ENCODE data around the gene DHX38.
A peak's percentile ranks its signal among the peaks of the same experiment; 100 is the strongest.
"Not testable (repeated sequence)": the region's sequence is repeated elsewhere in the genome, so short reads cannot be mapped to it uniquely, and the experiment has no call there.

Gene DHX38

GRCh38 chr16:72055911-72056310, 37.7 kb upstream of the DHX38 start:
- TF ChIP-seq, protein P1, sequence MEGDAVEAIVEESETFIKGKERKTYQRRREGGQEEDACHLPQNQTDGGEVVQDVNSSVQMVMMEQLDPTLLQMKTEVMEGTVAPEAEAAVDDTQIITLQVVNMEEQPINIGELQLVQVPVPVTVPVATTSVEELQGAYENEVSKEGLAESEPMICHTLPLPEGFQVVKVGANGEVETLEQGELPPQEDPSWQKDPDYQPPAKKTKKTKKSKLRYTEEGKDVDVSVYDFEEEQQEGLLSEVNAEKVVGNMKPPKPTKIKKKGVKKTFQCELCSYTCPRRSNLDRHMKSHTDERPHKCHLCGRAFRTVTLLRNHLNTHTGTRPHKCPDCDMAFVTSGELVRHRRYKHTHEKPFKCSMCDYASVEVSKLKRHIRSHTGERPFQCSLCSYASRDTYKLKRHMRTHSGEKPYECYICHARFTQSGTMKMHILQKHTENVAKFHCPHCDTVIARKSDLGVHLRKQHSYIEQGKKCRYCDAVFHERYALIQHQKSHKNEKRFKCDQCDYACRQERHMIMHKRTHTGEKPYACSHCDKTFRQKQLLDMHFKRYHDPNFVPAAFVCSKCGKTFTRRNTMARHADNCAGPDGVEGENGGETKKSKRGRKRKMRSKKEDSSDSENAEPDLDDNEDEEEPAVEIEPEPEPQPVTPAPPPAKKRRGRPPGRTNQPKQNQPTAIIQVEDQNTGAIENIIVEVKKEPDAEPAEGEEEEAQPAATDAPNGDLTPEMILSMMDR (conservative IDR thresholded peaks at IDR 0.05; ENCODE audit: control insufficient read depth, insufficient read depth, low read depth, low read length): no peak
- H3K4me3 ChIP-seq (ENCODE audit: control insufficient read depth, low read depth, low read length): no peak overlapping the region
- DNase-seq (ENCODE audit: low read depth): no peak

DNA sequence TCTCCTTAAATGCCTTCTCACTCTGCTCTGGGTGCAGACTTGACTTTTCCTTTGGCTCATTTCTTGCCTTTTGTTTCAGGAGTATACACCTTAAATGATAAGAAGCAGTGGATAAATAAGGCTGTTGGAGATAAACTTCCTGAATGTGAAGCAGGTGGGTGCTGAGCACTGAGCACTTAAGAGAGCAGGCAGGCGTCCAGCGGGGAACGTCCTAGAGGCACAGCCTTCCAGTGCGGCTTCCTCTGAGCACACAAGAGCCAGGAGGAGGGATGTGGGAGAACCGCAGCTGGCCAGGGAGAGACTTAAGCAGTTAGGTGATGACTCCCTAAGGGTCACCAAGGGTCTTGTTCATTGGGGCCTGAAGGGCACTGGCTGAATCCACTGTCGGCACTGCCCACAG, 36.3 kb upstream of the DHX38 start:
- H3K4me3 ChIP-seq (ENCODE audit: control insufficient read depth, low read depth, low read length); DNase-seq (ENCODE audit: low read depth): not testable (repeated sequence)

DNA sequence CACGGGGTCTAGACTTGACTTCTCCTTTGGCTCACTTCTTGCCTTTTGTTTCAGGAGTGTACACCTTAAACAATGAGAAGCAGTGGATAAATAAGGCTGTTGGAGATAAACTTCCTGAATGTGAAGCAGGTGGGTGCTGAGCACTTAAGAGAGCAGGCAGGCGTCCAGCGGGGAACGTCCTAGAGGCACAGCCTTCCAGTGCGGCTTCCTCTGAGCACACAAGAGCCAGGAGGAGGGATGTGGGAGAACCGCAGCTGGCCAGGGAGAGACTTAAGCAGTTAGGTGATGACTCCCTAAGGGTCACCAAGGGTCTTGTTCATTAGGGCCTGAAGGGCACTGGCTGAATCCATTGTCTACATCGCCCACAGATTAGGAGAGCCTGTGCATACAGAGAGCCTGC, 34.6 kb upstream of the DHX38 start:
- DNase-seq (ENCODE audit: low read depth); H3K4me3 ChIP-seq (ENCODE audit: control insufficient read depth, low read depth, low read length): not testable (repeated sequence)

DNA sequence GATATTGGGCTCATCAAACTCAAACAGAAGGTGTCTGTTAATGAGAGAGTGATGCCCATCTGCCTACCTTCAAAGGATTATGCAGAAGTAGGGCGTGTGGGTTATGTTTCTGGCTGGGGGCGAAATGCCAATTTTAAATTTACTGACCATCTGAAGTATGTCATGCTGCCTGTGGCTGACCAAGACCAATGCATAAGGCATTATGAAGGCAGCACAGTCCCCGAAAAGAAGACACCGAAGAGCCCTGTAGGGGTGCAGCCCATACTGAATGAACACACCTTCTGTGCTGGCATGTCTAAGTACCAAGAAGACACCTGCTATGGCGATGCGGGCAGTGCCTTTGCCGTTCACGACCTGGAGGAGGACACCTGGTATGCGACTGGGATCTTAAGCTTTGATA, 33.2 kb upstream of the DHX38 start:
- no peak overlapping the region for H3K4me3 ChIP-seq (ENCODE audit: control insufficient read depth, low read depth, low read length)
- no peak for DNase-seq (ENCODE audit: low read depth)
- TF ChIP-seq, protein P1 (conservative IDR thresholded peaks at IDR 0.05; ENCODE audit: control insufficient read depth, insufficient read depth, low read depth, low read length): no peak

- DNase-seq (ENCODE audit: low read depth): no peak
- H3K4me3 ChIP-seq (ENCODE audit: control insufficient read depth, low read depth, low read length): no peak overlapping the region
- TF ChIP-seq, protein P1 (conservative IDR thresholded peaks at IDR 0.05; ENCODE audit: control insufficient read depth, insufficient read depth, low read depth, low read length): no peak
Measured at GRCh38 chr16:72061564-72061963, 32.1 kb upstream of the DHX38 start.

DNA sequence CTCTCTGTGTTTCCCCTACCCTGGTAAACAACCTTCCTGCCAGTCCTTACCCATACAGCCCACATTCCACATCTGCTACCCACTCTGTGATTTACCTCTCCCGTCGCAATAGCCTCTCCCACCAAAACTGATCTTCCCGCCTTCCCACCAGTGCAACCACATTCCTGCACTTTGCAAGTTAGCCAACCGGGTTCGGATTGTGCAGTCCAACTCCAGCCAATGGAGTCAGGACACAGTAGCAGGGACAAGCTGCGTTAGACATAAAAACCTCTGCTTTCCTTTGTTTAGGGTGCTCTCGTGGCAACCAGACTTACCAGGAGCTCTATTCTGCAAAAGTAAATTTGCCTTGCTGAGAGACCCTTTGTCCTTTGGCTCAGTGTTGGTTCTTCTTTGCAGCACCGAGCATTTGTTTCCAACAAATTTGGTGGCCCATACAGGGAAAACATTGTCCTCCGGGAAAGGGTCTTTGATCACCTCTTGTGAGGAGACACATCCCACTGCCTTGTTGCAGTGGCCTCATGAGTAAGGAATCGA, 29.2 kb upstream of the DHX38 start:
- no peak overlapping the region for H3K4me3 ChIP-seq (ENCODE audit: control insufficient read depth, low read depth, low read length)
- DNase-seq (ENCODE audit: low read depth): no peak

DNA sequence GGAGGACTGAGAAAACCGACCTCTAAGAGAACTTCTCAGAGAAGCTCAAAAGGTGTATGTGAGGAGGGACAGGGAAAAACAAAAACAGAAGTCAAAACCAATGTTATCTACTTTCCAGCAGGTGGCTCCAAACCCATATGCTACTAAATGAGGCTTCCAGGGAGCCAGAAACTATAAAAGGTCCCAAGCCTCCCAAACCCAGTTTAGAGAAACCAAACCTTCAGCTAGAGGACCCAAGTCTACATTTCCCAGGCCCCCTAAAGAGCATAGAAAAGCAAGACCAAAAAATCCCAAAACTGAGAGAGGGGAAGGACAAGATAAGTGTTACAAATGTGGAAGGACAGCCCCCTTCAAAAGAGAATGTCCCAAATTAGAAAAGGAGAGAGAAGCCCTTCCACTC, 26.9 kb upstream of the DHX38 start:
- H3K4me3 ChIP-seq (ENCODE audit: control insufficient read depth, low read depth, low read length): no peak overlapping the region
- DNase-seq (ENCODE audit: low read depth): peak; percentile 68
- TF ChIP-seq, protein P1 (conservative IDR thresholded peaks at IDR 0.05; ENCODE audit: control insufficient read depth, insufficient read depth, low read depth, low read length): peak; percentile 97

More for the DNA sequence above, 29.2 kb upstream of the DHX38 start:
- TF ChIP-seq, protein P1 (conservative IDR thresholded peaks at IDR 0.05; ENCODE audit: control insufficient read depth, insufficient read depth, low read depth, low read length): no peak

DNA sequence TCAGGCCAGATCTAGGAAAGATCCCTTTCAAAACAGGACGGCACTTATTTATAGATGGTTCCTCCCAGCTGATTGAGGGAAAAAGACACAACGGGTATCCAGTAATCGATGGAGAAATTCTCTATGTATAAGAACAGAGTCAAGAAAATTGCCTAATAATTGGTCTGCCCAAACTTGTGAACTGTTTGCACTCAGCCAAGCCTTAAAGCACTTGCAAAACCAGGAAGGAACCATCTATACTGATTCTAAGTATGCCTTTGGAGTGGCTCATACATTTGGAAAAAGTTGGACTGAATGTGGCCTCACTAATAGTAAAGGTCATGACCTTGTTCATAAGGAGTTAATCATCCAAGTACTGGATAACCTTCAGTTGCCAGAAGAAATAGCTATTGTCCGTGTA, 24.7 kb upstream of the DHX38 start:
- TF ChIP-seq, protein P1 (conservative IDR thresholded peaks at IDR 0.05; ENCODE audit: control insufficient read depth, insufficient read depth, low read depth, low read length): no peak
- no peak overlapping the region for H3K4me3 ChIP-seq (ENCODE audit: control insufficient read depth, low read depth, low read length)
- no peak for DNase-seq (ENCODE audit: low read depth)

Data from fibroblast of mammary gland (primary cell).